RPMI7951 (cell line): ENCODE data around the gene ERICH4. TPM values are rescaled to one million over a fixed set of nuclear protein-coding genes. Genes with fewer than 3 reads are reported as not detected.

Experiments used
- DNase-seq: peaks from one replicate; pipeline ENCODE4 v3.0.0-alpha.2; 2012; ENCODE audit warnings: low read depth
- total RNA-seq: library from RNA; depleted of rRNA; stranded (reverse); fragments of >200 nt; shearing (Covaris generic); gene quantifications from 2 replicates; pipeline ENCODE4 v1.2.3, GENCODE V29; 2014

The ERICH4 gene
- total RNA-seq, 1 experiment from 2014 or later = not detected

GRCh38 chr19:41414461-41414860 lies 28.5 kb upstream of the ERICH4 start:
- DNase-seq = no peak

DNA sequence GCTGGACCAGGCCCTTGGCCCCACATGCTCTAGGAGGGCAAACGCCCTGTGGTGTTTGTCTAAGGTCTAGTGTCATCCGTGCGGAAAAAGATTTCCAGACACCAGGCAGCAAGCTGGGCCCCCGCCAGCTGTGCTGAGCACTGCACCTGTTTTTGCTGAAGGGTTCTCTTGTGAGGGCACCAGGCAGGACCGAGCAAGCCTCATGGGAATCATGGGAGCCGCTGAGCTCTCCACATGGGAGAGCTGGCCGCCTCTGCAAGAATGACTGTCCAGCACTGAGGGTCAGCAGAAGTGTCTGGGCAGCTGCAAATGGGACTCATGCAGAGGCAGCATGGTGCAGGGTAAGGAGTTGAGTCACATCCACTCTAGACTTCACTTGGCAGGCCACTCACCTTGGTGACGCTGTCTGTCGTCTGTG lies 27.8 kb upstream of the ERICH4 start:
- DNase-seq = peak; percentile 16

DNA sequence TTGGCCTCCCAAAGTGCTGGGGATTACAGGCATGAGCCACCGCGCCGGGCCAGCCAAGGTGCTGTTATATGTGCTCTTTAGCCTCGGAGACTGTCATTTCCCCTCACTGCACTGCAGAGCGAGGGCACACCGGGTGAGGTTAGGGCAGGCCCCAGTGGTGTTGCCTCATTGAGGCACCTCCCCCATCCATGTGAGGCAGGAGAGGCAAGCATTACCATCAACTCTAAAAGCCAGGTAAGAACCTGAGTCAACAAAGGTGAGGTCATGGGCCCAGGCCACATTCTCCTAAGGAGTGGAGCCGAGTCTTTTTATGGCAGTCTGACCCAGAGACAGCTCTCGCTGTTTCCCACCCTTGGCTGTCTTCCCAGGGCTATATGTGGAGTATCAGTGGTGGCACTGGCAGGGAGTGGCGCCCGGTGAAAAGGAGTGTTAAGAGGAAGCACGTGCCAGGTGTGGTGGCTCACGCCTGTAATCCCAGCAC lies 26.7 kb upstream of the ERICH4 start:
- DNase-seq = no peak

- DNase-seq = no peak
These were observed 22.7 kb upstream of the ERICH4 start for GRCh38 chr19:41420101-41420880.

DNA sequence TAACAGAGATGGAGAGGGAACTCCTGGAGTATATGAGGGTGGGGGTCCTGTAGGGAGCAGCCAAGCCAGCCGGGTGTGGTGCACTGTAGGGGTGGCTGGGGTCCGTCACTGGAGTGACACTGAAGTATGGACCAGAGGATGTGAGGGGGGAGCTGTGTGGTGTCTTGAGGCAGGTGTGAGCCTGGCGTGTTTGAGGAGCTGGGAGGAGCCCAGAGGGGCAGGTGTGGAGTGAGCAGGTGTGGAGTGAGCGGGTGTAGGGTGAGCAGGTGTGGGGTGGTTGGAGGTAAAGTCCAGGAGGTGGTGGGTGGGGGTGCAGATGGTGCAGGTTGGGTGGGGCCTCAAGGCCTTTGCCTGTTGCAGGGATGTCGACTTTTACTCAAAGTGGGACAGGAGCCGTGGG lies 21.6 kb upstream of the ERICH4 start:
- DNase-seq = no peak

- no peak for DNase-seq
These were observed 21.0 kb upstream of the ERICH4 start for GRCh38 chr19:41421973-41422372.

- no peak for DNase-seq
These were observed 20.5 kb upstream of the ERICH4 start for GRCh38 chr19:41422456-41422855.

DNA sequence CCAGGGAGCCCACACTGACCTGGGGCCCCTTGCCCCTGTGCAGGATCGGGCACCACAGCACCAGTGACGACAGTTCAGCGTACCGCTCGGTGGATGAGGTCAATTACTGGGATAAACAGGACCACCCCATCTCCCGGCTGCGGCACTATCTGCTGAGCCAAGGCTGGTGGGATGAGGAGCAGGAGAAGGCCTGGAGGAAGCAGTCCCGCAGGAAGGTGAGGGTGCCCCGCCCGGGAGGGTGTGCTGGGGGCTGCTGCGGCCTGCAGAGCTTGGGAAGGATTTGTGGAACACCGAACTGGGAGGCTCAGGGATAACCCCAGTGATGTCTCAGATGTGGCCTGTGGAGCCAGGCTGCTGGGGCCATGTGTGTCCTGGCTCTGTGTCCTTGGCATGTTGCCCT lies 20.0 kb upstream of the ERICH4 start:
- no peak for DNase-seq

DNA sequence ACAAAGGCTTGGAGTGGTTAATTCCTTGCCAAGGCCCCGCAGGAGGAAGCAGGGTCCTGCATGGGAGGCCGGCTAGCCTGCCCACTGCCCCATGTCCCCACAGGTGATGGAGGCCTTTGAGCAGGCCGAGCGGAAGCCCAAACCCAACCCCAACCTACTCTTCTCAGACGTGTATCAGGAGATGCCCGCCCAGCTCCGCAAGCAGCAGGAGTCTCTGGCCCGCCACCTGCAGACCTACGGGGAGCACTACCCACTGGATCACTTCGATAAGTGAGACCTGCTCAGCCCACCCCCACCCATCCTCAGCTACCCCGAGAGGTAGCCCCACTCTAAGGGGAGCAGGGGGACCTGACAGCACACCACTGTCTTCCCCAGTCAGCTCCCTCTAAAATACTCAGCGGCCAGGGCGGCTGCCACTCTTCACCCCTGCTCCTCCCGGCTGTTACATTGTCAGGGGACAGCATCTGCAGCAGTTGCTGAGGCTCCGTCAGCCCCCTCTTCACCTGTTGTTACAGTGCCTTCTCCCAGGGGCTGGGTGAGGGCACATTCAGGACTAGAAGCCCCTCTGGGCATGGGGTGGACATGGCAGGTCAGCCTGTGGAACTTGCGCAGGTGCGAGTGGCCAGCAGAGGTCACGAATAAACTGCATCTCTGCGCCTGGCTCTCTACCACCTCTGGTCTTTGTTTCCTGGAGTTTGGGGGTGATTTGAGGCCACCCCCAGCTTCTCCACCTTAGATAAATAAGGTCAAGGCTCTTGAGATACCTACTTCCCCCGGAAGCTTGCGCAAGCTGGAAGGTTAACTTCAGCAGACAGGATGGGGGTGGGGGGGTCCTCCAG lies 18.4 kb upstream of the ERICH4 start:
- no peak for DNase-seq

DNA sequence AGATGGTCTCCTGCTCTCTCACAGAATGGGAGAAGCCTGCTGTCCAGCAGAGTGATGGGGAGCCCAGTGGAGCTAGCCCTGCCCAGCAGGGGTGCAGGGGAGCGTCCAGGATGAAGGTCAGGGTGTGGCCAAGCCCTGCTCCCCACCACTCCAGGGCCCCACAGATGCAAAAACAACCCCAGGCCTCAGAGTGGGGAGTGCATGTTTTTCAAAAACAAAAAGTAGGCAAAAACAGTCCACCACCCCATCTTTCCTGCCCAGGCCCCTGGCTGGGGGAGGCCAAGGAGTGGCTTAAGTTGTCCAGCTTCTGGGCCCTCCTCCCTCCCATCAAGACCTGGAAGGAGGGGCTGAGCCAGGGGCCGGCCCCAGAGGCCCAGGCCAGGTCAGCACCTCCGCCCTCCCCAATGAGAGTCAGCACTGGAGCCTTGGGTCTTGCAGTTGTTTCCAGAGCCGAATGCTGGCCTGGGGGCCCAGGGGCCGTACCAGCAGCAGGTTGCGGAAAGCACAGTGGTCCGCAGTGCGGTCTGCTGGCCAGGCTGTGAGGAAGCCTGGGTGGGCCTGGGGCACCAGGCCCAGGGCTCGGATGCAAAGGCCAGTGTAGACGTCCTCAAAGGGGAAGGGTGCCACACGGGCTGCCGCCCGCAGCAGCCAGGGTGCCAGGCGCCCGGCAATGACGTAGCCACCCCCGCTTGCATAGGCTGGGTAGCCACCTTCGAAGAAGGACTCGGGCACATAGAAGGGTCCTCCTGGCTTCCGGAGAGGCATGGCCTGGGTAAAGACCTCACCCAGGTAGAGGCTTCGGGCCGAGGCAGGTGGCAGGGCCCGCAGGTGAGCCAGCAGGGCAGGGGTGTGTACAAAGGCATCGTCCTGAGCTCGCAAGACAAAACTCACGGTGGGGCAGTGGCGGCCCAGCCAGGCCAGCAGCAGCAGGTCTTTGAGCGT lies 17.5 kb upstream of the ERICH4 start:
- DNase-seq = no peak

DNA sequence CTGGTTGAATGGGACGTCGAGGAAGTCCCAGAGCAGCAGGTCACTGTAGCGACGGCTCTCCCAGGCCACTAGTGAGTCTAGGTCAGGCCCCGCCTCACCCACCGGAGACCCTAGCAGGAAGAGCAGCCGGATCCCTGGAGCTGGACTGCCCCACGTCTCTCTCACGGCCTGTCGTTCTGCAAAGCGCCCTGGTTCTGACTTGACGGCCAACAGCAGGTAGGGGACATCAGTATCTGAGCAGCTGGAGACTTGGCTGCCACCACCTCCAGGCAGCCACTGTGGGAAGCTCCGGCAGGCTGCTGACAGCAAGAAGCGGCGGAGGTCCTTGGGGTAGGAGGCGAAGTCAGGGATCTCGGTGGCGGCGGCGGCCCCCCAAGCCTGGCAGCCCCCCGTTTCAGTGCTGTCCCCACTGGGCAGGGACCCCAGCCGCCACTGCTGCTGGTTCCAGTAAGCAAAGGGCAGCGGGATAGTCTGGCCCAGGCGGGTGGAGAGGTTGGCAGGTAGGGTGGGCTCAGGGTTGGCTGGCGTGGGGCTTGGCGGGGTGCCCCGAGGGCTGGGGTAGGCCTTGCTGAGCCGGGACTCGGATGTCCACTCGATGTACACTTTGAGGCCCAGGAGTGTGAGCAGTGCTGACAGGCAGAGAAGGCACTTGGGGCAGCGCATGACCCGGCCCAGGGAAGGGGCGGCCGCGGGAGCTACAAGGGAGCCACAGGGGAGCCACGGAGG lies 16.7 kb upstream of the ERICH4 start:
- no peak for DNase-seq

- DNase-seq = no peak
These were observed 15.9 kb upstream of the ERICH4 start, which contains the start of gene B3GNT8 for GRCh38 chr19:41426952-41427646. Gene B3GNT8, minus strand, starts transcription at chr19:41427374. Its CDS starts 596 bp downstream, at chr19:41426778.

DNA sequence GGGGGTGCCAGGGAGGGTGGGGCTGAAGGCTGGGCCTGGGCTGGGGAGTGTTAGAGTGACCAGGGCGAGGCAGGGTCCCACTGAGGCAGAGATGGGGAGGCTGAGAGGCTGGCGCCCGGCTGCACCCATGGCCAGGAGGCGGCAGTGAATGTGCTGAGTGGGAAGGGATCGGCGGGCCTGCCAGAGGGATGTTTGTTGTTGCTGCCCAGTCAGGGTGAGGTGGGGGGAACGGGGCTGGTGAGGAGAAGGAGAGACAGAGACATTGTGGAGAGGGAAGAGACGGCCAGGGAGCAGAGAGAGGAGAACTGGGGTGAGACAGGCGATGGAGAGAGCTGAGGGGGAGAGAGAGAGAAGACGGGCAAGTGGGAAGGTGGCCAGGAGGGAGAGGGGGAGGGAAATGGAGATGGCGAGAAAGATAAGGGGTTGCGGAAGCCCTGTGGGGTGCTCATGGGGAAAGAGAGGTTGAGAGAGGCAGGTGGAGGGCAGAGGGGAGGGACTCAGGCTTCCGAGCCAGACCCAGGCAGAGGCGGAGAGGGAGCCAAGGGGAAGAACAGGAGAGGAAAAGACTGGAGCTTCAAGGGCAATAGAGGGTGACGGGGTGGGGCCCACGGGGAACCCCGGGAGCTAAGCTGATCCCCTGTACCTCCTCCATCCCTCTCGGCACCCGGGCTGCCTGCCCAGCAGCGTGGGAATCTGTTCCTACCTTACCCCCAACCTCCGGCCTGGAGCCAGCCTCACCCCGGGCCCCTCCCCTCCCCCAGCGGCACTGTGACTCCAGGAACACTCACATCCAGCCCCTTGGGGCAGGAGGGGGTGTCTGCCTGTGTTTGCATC lies 15.1 kb upstream of the ERICH4 start:
- no peak for DNase-seq

- no peak for DNase-seq
These were observed 14.5 kb upstream of the ERICH4 start for GRCh38 chr19:41428481-41428859.

DNA sequence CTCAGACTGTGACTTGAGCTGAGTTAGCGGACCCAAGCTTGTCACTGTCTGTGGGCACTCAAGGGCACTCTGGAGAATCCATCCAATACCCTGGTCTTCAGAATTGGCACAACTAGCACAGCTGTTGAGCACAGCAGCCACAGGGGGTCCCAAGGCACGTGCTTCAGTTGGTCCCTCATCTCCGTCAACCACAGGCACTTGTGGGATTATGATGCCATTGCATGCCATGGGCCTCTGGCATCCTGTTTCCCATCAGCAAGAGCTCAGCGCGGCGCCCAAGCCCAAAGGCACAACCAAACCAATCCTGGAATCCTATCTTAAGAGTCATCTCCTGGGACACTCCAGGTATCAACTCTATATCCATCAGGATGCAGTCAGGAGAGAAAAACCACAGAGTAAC lies 12.0 kb upstream of the ERICH4 start:
- peak; percentile 45 for DNase-seq

DNA sequence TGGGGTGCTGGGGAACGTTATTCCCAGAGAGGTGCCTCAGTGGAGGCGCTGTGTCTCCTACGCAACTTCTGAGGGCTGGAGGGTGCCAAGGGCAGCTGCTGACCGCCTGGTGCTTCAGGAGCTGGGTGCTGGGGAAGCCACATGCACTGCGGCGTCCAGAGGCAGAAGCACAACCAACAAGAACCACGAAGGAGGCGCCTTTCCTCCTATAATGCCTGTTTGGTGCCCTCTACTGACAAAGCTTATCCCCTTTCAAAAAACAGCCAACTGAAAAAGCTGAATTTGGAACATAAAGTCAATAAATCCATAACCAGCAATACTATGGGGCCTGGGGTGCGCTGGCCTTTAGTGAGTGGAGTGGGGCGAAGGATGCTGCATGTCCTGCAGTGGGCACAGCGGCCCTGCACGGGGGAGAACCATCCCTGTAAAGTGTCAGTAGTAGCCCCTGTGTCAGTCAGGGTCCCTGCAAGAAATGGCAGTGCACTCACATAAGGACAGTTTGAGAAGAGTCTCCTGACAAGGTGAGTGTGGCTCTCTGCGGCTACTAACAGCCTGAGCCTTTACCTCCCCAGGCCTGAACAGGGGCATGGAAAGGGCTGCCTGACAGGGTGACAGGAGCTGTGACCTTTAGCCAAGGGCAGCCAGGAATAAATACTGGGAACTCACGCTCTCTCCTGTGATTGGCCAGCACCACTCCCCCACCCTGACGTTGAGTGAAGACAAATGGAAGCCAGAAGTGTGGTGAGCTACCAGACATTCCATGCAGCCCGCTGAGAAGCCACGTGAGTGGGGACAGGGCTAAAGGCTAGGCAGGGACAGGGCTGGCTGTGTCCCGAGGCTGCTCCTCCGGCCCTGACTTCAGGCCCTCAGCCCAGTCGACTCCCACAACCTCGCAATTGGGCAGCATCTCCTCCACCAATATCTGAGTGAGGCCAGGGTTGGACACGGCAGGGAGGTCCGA lies 11.2 kb upstream of the ERICH4 start:
- peak; percentile 62 for DNase-seq

DNA sequence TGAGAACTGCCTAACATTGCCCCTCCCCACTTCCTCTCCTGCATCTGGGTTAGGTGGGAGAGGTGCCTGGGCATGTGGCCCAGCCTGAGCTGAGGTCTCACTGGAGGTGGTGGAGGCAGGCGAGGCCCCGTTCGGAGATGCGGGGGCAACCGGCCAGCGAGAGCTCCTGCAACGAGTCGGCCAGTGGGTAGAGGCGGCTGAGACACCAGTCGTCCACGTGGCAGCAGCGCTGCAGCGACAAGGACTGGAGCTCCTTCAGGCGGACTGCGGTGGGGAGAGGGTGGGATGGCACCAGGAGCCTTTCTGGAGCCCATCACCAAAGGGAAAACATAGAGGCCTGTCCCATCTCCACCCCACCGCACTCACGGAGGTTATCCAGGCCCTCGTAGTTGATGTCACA lies 9.8 kb upstream of the ERICH4 start:
- no peak for DNase-seq

DNA sequence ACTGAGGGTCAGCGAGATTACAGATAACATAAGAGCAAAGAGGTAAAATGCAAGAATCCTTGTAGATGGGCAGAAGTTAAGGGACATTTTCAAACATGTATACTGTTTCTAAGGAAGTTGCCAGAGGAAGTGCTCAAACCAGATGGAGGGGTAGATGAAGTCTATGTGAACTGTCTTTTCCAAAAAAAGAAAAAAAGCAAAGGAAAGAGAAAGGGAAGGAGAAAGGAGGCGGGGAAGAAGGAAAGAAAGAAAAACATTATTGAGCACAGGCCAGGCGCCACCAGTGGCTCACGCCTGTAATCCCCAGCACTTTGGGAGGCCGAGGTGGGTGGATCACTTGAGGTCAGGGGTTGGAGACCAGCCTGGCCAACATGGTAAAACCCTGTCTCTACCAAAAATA lies 8.5 kb upstream of the ERICH4 start:
- DNase-seq = no peak
